ENCODE data around the gene EPB41L5. TPM values are rescaled to one million over a fixed set of nuclear protein-coding genes. Genes with fewer than 3 reads are reported as not detected.
"Not testable (repeated sequence)": the region's sequence is repeated elsewhere in the genome, so short reads cannot be mapped to it uniquely, and the experiment has no call there.

The EPB41L5 gene
- total RNA-seq, 1 donor from 2014 or later: 13.2 TPM

DNA sequence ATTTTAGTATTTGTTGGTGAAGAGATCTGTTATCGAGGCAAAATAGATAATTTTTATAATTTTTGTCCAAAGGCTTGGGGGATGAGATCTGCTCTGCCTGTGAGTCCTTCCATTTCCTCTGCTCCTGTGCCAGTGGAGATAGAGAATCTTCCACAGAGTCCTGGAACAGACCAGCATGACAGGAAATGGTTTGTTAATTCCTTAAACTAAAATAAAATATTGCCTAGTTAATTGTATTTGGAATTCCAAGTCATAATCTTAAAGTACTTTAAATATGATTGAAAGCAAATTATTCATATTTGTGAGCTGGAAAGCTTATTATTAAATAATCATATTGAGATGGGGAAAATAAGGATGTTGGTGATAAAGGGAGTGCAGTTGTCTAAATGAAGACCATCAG, 87.8 kb downstream of the EPB41L5 start:
- no peak for DNase-seq (ENCODE audit: low read depth in 2 of 2)

DNA sequence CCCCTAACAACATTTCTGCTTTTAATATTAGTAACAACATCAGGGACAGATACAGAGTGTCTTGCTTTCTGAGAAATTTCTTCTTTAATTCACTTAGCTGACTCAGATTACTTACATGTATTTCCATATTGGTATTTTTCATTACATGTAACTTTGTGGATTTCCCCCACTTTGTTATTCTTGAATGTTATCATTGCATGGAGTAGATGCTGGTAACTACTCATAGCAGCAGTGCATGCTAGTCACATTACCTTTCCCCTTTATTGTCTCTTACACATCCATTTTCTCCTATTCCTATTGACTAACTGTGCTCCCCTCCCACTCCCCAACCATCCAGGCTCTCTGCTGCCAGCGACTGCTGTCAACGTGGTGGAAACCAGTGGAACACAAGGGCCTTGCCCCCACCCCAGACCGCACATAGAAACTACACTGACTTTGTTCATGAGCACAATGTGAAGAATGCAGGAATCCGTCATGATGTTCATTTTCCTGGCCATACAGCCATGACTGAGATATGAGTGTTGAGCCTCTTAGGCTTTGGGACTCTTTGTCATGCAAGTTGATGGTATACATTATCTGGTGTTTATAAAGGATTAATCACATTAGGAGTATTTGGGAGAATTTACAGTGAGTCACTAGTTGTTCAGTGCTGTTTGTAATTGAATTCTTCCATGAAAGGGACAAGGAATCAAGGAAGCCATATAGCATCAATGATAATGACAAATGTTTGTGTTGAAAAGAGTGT, 91.0 kb downstream of the EPB41L5 start:
- DNase-seq (ENCODE audit: low read depth in 2 of 2): no peak

DNA sequence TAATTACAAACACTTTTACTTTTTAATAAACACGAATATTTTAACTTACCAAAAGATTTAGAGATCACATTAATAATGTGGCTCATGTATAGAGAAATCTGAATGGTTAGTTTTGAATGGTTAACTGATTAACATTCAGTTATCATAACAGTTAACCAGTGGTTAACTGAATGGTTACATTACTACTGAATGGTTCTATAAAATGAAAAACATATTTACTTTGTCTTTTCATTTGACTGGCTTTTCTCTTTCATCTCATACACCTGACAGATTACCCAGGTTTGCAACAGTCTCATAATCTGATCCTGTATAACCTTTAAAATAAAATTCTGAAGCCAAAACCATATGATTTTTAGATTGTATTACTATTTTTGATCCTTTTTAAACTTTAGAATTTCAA, 91.9 kb downstream of the EPB41L5 start:
- DNase-seq (ENCODE audit: low read depth in 2 of 2): no peak

DNA sequence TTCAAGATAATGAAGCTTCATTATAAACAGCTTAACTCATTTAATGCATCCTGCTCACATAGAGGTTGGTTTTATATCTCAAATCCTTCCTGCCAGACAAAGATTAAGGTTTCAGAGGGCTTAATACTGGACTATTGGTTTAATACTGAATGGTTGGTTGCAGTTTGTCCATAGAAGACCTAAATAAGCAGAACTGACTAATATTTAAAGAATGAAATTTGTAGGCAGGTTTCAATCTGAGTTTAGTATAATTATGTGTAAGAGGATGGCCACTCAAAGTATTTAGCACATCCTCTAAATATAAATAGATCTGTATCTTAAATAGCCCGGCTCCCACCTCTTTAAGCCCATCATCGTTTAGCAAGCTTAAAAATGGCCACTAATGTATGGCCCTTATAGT, 92.5 kb downstream of the EPB41L5 start:
- DNase-seq (ENCODE audit: low read depth in 2 of 2): no peak

DNA sequence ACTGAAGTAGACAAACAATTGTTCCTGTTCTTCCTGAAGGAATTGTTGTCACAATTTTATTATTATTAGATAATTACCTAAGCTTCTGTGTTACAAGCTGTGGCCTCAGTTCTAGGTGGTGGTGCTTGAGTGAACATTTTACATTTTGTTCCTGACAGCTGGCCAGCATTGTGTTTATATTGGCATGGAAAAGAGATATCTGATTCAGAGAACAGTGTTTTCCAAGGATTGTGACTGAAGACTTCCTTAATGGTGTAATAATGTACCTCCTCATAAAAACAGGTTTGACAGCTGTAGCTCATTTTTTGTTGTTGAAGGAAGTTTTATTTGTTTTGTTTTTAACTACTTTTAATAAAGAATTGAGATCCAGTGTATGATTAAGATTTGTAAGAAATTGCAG, 95.2 kb downstream of the EPB41L5 start:
- peak; percentile 53 to 92 for DNase-seq (ENCODE audit: low read depth in 2 of 2)

DNA sequence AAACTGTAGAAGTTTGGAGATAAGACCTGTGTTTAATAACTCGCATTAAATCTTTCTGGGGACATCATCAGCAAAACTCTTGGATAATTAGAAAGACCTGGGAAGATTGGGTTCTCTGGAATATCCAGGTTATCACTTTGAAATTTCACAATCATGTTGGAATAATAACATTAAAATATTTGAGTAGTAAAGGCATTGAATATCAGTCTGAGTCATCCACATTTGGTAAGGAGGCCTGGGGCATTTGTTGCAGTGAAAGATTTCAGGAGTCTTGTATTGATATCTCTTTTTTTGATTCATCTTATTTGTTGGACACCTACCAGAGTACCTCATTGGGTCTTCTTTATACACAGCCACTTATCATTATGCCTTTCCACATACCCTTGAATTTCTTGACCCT, 95.9 kb downstream of the EPB41L5 start:
- peak in 1 of 2 donors; percentile 16 for DNase-seq (ENCODE audit: low read depth in 2 of 2)

DNA sequence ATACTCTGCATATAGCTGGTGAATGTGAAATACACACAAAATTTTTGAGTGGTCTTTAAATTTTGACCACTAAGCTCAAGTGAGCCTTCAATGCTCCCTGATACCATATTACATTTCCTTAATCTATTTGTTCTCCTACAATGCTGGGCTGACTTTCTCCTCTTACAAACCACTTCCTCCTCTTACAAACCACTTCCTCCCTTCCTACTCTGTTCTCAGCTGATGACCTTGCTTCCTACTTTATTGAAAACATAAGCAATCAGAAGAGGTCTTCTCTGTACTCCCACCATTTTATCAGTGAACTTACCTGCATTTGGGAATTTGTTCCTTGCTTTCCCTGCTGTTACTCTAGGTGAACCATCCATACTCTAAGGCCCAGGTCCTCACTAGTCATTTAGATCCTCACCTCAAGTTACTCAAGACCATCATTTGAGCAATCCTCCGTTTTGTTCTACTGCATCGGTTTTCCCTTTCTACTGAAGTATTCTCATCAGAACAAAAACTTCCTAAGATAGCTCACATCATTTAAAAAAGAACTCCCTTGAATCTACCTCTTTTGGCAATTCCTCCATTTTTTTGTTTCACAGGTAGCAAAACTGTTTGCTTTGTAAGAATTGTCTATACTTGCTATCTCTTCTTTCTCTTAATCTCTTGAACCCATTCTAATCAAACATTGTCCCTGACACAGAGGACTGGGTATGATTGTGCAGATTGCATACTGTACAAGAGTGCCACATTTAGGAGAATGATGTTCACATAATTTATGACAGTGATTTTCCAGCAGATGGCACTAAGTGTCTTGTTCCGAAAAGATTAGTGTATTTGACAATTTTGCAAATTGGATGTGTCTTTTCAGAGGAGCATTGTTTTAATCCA, 96.5 kb downstream of the EPB41L5 start:
- DNase-seq (ENCODE audit: low read depth in 2 of 2): peak; percentile 50 to 65

DNA sequence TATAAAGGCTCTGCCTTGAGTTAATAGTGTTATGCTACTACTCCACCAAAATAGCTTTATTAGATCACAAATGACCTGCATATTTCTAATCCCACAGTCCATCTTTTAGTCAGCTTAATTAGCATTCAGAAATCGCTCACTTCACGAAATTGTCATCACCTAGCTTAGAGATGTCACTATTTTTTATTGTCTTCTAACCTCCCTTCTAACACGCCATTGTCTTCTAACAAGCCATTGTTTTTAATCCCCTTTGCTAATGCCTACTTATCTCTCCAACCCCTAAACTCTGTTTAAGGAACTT, 97.1 kb downstream of the EPB41L5 start:
- DNase-seq (ENCODE audit: low read depth in 2 of 2): no peak

DNA sequence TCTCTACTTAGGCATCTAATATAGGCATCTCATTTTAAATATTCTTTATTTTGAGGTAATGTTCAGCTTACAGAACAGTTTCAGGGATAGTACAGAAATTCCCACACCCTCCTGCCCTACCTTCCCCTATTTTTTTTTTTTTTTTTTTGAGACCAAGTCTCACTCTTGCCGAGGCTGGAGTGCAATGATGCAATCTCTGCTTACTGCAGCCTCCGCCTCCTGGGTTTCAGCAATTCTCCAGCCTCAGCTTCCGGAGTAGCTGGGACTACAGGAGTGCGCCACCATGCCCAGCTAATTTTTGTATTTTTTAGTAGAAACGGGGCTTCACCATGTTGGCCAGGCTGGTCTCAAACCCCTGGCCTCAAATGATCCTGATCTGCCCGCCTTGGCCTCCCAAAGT, 97.6 kb downstream of the EPB41L5 start:
- DNase-seq (ENCODE audit: low read depth in 2 of 2): no peak

DNA sequence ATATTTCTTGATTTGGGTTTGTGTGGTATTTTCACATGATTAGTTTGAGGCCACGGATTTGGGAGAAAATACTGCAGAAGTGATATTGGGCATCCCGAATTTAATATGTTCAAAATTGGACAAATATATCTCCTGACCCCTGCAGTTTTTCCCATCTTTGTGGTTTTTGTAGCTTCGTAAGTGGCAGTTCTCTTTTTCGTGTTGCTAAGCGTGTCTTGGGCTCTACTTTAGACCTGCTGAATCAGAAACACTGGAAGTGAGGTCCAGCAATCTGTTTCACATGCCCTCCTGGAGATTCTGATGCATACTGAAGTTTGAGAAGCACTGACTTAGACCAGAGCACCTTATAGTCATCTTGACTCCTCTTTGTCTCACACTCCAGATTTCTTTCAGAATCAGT, 98.3 kb downstream of the EPB41L5 start:
- no peak for DNase-seq (ENCODE audit: low read depth in 2 of 2)

DNA sequence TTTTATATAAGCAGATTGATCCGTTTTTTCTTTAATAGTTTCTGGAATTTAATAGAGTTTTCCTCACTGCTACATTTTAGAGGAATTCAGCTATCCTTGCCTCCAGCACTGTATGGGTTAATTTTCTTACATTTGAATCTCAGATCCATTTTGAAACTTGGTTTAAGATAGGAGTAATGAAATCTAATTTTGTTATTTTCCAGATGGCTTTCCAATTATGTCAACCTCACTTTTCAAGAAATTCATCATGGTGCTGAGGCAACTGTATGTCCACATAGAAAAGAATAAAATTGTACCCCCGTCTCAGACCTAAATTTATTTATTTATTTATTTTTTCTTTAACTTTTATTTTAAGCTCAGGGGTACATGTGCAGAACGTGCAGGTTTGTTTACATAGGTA, 105.1 kb downstream of the EPB41L5 start:
- no peak for DNase-seq (ENCODE audit: low read depth in 2 of 2)

DNA sequence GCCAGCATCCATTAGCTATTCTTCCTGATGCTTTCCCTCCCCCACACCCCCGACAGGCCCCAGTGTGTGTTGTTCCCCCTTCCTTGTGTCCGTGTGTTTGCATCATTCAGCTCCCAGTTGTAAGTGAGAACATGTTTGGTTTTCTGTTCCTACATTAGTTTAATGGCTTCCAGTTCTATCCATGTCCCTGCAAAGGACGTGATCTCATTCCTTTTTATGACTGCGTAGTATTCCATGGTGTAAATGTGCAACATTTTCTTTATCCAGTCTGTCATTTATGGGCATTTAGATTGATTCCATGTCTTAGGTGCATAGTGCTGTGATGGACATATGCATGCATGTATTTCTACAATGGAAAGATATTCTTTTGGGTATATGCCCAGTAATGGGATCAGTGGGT, 105.6 kb downstream of the EPB41L5 start:
- DNase-seq (ENCODE audit: low read depth in 2 of 2): no peak

DNA sequence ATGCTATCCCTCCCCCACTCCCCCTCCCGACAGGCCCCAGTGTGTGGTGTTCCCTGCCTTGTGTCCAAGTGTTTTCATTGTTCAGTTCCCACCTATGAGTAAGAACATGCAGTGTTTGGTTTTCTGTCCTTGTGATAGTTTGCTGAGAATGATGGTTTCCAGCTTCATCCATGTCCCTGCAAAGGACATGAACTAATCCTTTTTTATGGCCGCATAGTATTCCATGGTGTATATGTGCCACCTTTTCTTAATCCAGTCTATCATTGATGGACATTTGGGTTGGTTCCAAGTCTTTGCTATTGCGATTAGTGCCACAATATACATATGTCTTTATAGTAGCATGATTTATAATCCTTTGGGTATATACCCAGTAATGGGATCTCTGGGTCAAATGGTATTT, 108.5 kb downstream of the EPB41L5 start:
- not testable (repeated sequence) for DNase-seq (ENCODE audit: low read depth in 2 of 2)

DNA sequence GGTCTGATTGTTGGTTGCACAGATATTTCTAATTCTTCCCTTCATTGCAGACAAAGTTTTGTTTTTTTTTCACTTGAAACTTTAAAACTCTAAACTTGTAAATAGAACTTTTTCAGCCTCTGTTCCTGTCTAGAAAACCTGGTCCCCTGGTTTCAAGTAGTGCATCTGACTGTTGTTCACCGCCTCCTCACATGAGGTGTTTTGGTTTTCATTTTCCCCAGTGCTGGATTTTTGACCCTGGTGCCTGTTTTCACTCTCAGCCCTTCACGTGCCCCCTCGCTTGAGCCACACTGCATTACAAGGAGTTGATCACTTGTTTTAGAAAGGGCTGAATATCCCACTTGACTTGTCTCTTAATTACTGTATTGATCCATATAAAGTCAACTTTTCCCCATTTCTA, 110.2 kb downstream of the EPB41L5 start:
- no peak for DNase-seq (ENCODE audit: low read depth in 2 of 2)

DNA sequence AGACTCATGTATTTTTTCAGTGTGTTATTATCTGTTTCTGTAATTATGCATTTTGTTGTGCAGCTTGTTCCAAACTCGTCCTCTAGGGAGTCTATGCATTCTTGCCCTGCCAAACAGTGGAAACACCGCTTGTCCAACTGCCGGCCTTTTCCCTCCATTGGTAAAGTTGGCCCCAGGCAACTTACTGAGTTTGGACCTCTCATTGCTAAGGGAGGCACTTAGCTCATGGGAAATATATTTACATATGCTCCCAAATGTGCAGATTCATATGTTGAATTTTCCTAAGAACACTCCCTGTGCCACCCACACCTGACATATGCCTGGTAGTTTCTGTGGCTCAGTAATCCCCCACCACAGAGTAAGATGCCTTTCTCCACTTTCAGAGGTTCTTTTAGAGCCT, 112.3 kb downstream of the EPB41L5 start:
- no peak for DNase-seq (ENCODE audit: low read depth in 2 of 2)

DNA sequence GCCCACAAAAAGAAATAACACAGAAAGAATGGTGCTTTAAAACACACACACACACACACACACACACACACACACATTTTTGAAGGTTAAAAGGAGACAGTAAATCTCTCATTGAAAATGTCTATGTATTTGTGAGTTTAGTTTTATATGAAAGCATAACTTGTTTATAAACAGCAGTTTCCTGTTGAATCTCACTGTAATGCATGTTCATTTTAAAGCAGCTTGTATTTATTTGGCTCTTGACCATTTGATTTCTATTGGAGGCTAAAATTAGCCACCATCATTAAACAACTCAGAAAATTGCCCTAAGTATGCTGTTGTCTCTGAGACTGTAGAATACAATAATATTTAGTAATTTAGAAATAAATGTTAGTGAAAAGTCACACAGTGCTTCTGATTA, 115.3 kb downstream of the EPB41L5 start:
- DNase-seq (ENCODE audit: low read depth in 2 of 2): no peak

DNA sequence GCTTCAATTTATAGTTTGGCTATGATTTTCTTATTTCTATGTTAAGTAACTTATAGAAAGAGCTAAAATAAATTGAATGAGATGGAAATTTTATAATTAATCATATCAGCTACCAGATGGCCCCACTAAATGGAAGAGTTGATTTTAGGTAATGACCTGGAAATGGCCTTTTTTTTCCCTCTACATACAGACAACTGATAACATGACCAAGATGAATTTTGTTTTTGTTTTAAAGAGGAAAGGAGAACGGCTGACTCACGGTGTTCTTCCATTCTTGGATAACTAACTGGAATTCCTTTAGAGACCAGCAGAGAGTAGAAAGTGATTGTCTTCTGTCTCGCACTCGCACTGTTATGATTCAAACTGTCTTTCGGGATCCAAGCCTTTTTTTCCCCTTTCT, 119.3 kb downstream of the EPB41L5 start:
- DNase-seq (ENCODE audit: low read depth in 2 of 2): peak; percentile 24 to 91

DNA sequence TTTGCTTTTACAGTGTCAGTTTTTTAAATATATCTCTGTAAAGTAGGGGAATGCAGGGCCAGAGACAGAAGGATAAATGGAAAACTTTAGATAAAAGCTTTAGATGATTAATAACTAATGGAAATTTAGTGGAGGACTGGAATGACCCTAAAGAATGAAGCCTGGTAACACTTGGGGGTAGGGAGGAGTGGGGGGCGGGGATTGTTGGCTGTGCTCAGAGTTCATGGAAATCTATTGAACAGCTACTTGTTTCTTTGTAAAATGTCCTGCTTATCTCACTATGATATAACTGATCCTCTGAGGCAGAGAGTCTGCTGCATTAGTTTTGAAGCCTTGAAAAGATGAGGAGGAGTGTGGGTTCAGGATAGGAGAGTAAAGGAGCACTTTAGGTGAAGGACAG, 119.8 kb downstream of the EPB41L5 start:
- DNase-seq (ENCODE audit: low read depth in 2 of 2): peak in 1 of 2 donors; percentile 32

DNA sequence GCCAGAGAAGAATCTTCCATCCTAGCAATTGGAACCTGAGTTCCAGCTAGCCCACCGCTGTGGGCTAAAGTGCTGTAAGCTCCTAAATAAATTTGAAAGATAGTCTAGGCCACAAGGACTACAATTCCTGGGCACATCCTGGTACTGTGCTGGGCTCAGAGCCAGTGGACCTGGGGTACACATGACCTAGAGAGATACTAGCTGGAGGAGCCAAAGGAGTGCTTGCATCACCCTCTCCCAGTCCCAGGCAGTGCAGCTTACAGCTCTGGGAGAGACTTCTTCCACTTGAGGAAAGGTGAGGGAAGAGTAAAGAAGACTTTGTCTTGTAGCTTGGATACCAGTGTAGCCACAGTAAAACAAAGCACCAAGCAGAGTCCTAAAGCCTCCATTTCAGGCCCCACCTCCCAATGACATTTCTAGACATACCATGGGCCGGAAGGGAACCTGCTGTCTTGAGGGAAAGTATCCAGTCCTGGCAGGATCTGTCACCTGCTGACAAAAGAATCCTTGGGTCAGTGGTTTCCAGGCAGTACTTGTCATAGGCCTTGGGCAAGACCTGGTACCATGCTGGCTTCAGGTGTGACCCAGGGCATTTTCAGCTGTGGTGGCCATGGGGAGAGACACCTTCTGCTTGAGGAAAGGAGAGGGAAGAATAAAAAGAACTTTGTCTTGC, 120.8 kb downstream of the EPB41L5 start:
- DNase-seq (ENCODE audit: low read depth in 2 of 2): peak in 1 of 2 donors; percentile 9

DNA sequence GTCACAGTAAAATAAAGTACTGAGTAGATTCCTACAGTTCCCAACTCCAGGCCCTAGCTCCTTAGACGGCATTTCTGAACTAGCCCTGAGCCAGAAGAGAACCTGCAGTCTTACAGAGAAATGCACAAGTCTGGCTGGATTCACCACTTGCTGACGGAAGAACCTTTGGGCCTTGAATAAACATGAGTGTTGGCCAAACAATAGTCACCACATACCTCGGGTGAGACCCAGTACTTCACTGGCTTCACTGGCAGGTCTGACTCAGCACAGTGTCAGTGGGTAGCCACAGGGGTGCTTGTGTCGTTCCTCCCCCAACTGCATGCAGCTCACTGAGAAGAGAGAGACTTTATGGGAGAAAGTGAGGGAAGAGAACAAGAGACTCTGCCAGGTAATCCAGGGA, 121.4 kb downstream of the EPB41L5 start:
- peak; percentile 37 to 96 for DNase-seq (ENCODE audit: low read depth in 2 of 2)

DNA sequence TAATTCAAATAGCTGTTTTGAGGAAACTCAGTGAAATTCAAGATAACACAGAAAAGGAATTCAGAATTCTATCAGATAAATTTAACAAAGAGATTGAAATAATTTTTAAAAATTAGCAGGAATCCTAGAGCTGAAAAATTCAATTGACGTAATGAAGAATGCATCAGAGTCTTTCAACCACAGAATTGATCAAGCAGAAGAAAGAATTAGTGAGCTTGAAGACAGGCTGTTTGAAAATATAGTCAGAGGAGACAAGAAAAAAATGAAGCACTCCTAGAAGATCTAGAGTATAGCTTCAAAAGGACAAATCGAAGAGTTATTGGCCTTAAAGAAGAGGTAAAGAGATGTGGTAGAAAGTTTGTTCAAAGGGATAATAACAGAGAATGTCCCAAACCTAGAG, 122.1 kb downstream of the EPB41L5 start:
- DNase-seq (ENCODE audit: low read depth in 2 of 2): not testable (repeated sequence)

DNA sequence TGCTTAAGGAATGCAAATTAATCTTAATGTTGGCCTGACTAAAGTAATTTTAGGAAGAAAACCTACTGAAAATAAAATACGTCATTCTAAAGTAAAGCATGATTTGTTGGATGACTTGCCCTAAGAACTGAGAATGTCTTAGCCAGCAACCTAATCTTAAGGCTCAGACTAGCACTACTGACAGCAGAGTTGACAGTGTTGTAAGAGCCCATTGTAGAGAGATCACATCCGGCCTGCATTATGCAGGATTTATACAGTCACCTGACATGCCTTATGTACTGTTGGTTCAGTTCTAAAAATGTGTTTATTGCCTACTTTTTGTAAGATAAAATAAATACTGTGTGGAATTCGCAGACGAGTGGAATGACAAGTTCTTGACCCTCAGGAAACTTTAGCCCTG, 128.0 kb downstream of the EPB41L5 start:
- no peak for DNase-seq (ENCODE audit: low read depth in 2 of 2)

Measured in dermis microvascular lymphatic vessel endothelial cell (primary cell).